ENCODE results near the gene CSRP1.
"Not testable (repeated sequence)": the region's sequence is repeated elsewhere in the genome, so short reads cannot be mapped to it uniquely, and the experiment has no call there.

CSRP1 gene

GRCh38 chr1:201506557-201507359 lies at the start of gene CSRP1:
CSRP1 (minus strand) TSS chr1:201507123; CDS start chr1:201496303, 10,820 bp downstream.
- peak; percentile 88 for DNase-seq (ENCODE audit: low spot score)

DNA sequence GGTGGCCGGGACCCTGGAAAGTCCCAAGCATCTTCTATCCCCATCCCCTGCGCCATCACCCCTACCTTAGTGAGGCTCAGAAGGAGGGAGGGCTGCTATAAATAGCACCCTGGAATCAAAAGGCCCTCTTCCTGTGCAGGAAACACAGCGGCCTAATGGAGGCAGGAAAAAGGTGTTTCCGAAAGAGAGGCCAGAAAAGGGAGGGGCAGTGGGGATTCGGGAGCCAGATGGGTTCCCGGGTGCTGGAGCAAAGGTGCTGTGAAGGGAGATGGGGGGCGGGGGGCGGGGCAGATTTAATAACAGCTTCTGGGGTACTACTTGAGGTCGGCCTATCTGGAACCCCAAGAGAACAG lies 48.6 kb upstream of the CSRP1 start:
- no peak for DNase-seq (ENCODE audit: low spot score)

- no peak for DNase-seq (ENCODE audit: low spot score)
Measured at GRCh38 chr1:201554789-201555592, 48.1 kb upstream of the CSRP1 start.

DNA sequence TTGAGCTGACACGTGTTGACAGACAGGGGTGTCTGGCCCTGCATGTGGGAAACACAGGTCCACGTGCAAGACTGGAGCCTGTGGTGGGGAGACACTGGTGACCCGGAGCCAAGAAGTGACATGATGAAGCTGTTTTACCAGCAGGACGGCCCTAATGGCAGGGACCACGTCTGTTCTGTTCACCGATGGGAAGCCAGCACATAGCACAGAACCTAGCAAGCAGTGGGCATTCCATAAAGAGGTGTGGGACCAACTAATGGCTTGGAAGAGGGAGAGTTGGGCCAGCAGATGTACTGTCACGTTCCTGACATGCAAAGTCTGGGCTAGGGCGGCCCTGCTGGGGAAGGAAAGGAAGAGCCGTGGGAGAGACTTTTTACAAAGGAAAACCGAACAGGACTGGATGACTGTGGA lies 47.3 kb upstream of the CSRP1 start:
- DNase-seq (ENCODE audit: low spot score) = no peak

DNA sequence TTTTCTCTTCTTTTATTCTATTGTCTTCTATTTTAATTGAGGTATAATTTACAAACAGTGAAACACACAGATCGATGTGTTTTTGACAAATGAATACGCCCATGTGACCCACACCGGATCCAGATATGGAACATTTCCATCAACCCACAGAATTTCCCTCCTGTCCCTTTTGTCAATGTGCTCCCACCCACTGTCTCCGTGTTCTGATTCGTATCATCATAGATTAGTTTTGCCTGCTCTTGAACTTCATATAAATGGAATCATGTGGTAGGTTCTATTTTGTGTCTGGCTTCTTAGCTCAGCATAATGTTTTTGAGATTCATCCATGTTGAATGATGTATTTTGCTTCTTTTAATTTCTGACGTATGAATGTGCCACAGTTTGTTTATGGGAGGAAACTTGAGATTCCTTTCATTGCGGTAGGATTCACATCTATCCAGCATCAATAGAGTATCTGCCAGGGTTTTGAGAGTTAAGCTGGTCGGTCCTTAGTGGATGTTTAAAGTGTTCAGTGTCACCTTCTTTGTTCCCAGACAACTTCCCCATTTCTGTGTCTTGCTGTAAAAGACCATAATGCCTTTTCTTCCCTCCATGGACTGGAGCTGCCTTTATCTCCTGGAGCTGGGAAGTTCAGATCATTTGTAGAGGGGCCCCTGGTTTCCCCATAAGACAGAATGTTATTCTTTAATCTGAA lies 46.7 kb upstream of the CSRP1 start:
- no peak for DNase-seq (ENCODE audit: low spot score)

GRCh38 chr1:201552941-201553351 lies 46.0 kb upstream of the CSRP1 start:
- DNase-seq (ENCODE audit: low spot score) = no peak

GRCh38 chr1:201551877-201552731 lies 45.2 kb upstream of the CSRP1 start:
- peak; percentile 77 for DNase-seq (ENCODE audit: low spot score)

GRCh38 chr1:201551096-201551495 lies 44.2 kb upstream of the CSRP1 start:
- DNase-seq (ENCODE audit: low spot score) = no peak

GRCh38 chr1:201549522-201549921 lies 42.6 kb upstream of the CSRP1 start:
- not testable (repeated sequence) for DNase-seq (ENCODE audit: low spot score)

DNA sequence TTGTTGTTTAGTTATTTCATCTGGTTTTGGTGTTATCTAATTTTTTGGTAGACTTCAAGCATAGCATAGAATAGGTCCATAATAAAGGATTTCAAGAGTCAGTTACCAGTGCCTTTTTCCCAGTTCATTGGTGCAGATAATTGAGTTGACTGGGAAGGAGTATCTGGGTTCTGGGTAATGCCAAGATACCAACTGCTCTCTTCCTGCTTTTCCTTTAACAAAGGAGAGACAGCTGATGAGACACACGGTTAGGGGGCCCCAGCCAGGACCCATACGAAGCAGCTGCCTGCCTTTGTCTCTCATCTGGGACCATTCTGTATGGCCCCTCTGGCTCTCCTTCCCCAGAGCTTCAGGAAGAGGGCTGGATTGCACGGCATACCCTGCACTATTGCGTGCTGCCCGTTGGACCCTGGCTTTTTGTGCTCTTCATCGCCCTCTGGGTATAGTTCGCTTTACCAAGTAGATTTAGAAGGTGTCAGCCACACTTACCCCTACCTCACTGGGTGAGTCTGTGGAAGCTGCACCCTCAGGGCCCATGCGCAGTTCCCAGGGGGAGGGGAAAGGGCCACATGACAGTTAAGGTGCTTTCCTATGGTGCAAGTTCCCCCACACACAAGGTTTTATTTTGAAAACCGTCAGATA lies 39.0 kb upstream of the CSRP1 start:
- DNase-seq (ENCODE audit: low spot score) = no peak

GRCh38 chr1:201544710-201545109 lies 37.8 kb upstream of the CSRP1 start:
- DNase-seq (ENCODE audit: low spot score) = no peak

DNA sequence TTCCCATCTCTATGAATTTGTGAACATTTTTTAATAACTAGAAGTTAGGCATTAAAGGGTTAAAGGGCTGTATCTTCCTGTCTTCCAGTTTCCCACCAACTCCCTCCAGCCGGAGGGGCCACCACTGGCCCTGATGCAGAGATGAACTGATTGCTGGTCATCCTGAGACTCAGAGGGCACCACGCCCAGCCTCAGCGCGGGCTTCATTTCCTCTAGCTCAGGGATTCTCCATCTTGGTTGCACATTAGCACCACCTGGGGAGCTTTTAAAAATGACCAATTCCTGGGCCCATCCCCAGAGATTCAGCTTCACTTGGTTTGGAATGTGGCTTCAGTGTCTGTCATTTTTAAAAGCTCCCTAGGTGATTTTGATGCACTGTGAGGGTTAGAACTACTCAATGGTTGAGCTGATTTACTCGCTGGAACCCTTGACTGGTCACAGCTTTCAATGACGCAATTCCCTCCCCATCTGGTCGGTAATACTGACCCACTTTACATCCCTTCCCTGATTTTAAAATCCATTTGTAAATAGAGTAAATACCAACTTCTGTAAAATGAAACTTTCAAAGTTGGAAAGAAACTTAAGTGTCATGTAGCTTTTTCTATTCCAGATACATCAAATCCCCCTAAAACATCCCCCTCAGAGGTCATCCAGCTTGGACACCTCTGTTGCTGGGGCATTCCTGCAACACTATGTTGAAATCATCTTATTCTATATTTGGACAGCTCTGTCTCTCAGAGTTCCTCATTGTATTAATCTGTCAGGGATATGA lies 37.1 kb upstream of the CSRP1 start:
- DNase-seq (ENCODE audit: low spot score) = no peak

DNA sequence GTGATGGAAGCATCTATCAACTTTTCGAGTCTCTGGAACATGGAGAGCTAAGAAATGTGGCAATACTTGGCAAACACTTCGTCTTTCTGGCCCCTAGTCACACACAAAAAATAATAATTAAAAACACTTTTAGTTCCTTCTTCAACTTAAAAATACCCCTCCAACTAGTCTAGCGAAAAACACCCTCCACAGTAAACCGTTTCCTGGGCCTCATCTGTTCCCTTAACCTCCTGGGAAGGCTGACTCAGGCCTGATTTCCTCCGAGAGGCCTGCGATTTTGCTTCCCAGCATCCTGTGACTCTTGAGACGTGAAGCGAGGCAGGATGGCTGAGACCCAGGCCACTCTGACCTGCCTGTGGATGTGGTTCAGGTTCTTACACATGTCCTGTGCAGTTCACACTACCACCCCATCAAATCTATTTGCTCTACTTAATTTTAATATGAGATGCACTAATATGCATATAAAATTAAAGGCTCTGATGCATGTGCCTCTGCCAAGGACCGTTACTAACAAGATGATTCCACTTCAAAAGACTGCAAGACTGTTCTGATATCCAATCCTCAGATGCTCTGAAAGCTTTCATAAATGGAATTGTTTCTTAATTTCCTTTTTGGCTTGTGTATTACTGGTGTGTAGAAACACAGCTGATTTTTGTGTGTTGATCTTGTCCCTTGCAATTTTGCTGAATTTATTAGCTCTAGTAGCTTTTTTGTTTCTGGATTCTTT lies 35.5 kb upstream of the CSRP1 start:
- DNase-seq (ENCODE audit: low spot score) = no peak

- no peak for DNase-seq (ENCODE audit: low spot score)
Measured at GRCh38 chr1:201540846-201541735, 34.2 kb upstream of the CSRP1 start.

- DNase-seq (ENCODE audit: low spot score) = peak; percentile 73
Measured at GRCh38 chr1:201539561-201540431, 32.9 kb upstream of the CSRP1 start.

DNA sequence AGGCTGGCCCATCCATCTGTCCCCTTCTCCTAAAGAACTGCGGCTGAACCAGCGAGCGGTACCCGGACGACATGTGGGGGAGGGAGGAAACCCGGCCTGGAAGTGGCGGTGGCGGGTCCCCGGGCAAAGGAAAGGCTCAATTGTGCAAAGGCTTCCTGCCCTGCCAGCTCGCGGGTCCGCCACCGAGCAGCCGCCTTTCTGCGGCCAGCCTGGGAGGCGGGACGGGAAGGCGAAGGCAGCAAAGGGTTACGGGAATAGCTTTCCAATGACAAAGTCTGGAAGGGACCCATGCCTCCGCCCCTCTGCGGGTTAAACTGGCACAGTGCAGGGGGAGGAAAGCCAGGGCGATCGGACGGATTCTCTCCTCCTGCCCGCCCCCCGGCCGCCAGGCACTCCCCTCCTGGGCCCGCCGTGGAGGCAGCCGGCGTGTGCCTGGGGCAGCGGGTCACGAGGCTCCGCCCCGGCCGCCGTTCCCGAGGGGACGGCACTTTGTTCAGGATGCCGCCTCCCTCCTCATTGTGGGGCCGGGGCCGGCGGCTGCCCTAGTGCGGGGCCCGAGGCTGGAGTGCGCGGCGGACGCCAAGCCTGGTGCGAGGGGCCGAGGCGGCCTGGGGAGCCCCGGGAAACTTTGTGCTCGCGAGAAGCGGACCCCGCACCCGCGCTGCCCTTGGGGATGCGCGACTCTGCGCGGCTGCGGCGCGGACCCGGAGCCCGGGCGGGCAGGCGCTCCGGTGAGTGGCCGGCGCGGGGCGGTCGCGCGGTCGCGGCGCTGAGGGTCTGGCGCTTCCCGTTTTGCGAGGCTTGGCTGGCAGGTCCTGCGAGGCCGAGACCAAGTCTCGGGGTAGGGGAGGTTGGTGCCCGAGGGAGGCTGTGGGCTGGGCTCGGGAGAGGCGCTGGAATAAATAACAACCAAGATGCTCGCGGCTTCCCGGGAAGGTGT lies 32.0 kb upstream of the CSRP1 start, which contains the start of gene NAV1:
Gene NAV1, plus strand, starts transcription at position 516 of the 940 bp plus-strand sequence. CDS start 83,758 bp downstream, outside the sequence.
- DNase-seq (ENCODE audit: low spot score) = no peak
